Fibroblast of the aortic adventitia (primary cell): ENCODE data around the gene ANGPTL2. TPM values are rescaled to one million over a fixed set of nuclear protein-coding genes. Genes with fewer than 3 reads are reported as not detected.

Source experiments
- DNase-seq: peaks from one replicate; pipeline ENCODE4 v3.0.0-alpha.2; 2010; ENCODE audit warnings: low read depth
- H3K4me3 ChIP-seq: 2 replicates; pipeline ENCODE4 v1.5.1; 2011; ENCODE audit warnings: low read depth, mild to moderate bottlenecking, control low read depth, low read length, moderate library complexity
- total RNA-seq: library from RNA; depleted of rRNA; stranded (reverse); fragments of >200 nt; gene quantifications from 2 replicates; pipeline ENCODE4 v1.2.3, GENCODE V29; 2012; ENCODE audit warnings: low replicate concordance
- TF ChIP-seq, protein P1 (sequence below): IDR thresholded peaks from 2 replicates; pipeline ENCODE4 v1.5.1; 2011; ENCODE audit warnings: mild to moderate bottlenecking, low read length, control low read depth, inconsistent platforms; ENCODE audit not compliant: insufficient read depth

Gene ANGPTL2
- total RNA-seq, 1 donor = 41.0 TPM

DNA sequence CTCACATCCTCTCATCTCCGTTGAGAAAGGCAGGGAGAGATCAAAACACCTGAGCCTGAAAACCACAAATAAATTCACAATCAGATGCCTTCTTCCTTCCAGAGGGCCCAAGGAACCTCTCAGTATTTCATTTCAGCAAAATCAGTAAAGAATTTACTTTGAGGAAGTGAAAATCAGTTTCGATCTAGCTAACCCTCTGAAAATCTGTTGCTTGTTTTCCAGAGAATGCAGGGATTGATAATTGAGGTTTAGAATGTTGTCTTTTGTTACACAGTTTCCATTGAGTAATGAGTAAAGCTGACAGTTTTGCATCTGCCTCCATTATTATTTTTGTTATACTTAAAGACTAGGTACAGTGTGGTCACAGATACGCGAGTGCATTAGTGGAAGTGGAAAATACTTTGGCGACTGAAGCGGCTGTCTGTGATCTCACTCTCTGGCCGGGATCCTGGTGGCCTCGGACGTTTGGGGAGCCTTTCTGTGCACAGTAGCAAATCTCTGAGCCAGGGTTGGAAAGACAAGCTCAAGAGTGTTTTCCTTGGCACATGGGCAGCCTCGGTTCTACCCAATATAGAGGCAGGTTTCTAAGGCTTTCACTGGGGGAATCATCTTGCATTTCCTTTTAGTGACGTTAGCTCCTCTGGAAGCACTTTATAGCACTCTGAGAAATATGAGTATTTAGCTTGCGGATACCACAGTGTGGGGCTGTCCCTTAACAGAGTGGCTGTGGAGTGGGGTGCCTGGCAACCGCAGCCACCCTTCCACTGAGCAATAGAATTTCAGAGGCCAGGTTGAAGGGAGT is 32.2 kb upstream of the ANGPTL2 start:
- TF ChIP-seq, protein P1, sequence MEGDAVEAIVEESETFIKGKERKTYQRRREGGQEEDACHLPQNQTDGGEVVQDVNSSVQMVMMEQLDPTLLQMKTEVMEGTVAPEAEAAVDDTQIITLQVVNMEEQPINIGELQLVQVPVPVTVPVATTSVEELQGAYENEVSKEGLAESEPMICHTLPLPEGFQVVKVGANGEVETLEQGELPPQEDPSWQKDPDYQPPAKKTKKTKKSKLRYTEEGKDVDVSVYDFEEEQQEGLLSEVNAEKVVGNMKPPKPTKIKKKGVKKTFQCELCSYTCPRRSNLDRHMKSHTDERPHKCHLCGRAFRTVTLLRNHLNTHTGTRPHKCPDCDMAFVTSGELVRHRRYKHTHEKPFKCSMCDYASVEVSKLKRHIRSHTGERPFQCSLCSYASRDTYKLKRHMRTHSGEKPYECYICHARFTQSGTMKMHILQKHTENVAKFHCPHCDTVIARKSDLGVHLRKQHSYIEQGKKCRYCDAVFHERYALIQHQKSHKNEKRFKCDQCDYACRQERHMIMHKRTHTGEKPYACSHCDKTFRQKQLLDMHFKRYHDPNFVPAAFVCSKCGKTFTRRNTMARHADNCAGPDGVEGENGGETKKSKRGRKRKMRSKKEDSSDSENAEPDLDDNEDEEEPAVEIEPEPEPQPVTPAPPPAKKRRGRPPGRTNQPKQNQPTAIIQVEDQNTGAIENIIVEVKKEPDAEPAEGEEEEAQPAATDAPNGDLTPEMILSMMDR = no peak
- H3K4me3 ChIP-seq = peak overlapping the region; percentile 28
- DNase-seq = peak; percentile 90

DNA sequence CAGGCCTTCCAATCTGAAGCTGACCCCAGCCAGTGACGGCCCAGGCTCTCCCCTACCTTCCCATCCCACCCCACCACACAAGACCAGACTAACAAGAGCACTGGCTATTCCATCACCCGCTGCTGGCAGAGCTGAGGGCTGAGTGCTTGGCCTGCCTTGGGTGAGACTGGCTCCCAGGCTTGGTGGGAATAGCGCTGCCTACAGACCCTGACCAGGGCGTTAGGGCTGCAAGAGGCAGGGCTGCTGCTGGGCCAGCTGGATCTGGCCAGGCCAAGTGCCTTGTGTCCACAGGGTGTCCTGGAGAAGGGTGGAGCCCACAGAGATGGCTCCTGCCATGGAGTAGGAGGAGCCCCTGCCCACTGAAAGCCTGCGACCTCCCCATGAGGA is 31.6 kb upstream of the ANGPTL2 start:
- no peak for DNase-seq
- no peak overlapping the region for H3K4me3 ChIP-seq
- TF ChIP-seq, protein P1 = no peak

DNA sequence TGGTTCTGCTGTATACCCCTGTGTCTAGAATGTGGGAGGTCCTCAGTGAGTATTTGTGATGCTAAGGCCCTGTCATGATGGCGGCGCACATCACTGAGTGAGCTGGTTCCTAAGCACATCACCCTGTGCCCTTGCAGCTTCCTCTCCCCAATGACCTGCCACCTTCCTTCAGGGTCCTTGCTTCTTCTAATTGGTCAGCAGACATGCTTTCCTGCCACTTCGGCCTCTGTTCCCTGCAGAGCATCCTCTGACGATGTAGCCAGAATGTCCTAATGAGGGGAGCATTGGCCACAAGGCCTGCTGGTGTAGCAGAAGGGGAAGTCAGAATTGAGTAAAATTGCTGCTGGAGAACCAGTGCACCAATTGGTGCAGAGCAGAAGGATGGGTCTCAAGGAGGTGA is 31.1 kb upstream of the ANGPTL2 start:
- no peak for DNase-seq

DNA sequence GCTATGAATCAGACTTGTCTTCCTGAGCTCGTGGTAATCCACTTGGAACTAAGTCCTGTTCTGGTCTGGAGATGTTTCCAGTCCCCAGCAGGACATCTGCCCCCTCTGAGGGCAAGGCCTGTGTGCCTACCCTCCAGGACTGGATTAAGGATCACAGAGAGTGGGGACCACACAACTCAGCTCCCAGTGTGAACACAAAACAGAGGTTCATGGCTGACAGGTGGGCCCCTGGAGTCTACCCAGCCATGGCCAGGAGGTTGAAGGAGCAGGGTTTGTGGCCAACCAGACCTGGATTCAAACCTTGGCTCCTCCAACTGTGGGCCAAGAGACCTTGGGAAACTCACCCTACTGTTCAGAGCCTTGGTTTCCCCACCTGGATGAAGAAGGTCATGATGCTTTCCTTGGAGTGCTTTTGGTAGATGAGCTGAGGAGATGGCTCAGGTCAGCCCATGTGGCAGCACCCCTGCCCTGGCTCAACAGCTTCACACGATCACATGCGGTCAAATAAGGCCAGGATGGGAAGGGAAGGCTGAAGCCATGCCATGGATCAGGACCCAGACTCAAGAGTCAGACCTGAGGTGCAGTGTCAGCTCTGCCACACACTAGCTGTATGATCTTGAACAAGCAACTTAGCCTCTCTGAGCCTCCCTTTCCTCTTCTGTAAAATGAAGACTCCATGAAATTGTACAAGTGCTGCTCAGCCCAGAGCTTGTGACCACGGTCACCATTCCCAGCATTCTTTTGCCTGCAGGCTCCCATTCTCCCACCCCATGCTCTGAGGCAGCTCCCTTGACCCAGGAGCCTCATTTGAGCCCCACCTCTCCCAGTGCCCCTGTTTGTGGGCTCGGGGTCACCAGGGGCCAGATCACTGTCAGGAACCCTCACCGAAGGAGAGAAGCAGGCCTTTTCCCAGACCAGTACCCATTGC is 27.3 kb upstream of the ANGPTL2 start:
- TF ChIP-seq, protein P1 = no peak
- H3K4me3 ChIP-seq = no peak overlapping the region
- no peak for DNase-seq

More for the DNA sequence above, 31.1 kb upstream of the ANGPTL2 start:
- H3K4me3 ChIP-seq = no peak overlapping the region
- TF ChIP-seq, protein P1 = no peak

DNA sequence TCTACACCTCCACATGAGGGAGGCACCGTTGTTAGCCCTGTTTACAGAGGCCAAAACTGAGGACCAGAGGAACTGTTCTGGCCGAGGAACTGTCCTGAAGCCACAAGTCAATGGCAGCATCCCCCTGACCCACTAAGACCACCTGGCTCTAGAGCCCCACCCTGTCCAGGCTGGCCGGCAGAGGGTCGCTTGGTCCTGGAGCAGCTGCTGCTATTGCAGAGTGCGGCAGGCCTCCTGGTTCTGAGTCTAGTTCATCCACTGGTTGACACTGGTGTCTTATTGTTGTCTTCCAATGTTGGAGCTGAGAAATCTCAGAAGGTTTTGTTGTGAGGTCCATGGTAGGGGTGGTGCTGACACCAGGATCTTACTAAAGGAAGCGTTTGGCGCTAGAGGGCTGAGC is 26.6 kb upstream of the ANGPTL2 start:
- TF ChIP-seq, protein P1 = no peak
- no peak for DNase-seq
- H3K4me3 ChIP-seq = no peak overlapping the region

DNA sequence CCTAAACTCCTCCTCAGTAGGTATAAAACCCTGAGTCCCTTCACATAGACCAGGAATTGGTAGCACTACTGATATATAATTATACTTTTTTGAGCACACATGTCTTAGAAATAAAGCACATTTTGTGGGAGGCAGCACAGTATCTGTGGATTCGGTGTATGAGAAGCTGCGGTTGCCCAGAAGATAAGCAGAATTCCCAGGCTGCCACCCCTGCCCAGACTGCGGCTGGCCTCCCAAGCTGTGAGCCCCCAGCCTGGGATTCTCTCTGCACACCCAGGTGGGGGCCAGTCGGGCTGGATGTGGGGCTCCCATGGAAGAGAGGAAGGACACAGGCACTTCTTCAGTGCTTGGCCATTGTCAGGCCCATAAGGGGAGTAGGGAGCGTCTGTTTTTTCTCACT is 25.6 kb upstream of the ANGPTL2 start:
- no peak overlapping the region for H3K4me3 ChIP-seq
- no peak for DNase-seq
- TF ChIP-seq, protein P1 = no peak
